HuH-7.5 (cell line): ENCODE data around the gene DHX34.
"Not testable (repeated sequence)": the region's sequence is repeated elsewhere in the genome, so short reads cannot be mapped to it uniquely, and the experiment has no call there.

ENCODE experiments used
- DNase-seq: peaks from one replicate; pipeline ENCODE4 v3.0.0; 2011; ENCODE audit warnings: low spot score

The DHX34 gene

GRCh38 chr19:47370045-47370611 is 21.0 kb downstream of the DHX34 start:
- no peak for DNase-seq

GRCh38 chr19:47371261-47371660 is 22.1 kb downstream of the DHX34 start:
- DNase-seq, result no peak

GRCh38 chr19:47372603-47373002 is 23.5 kb downstream of the DHX34 start:
- DNase-seq, result no peak

- DNase-seq, result no peak
Observed at GRCh38 chr19:47373246-47374240, 24.4 kb downstream of the DHX34 start.

GRCh38 chr19:47374876-47375693 is 26.0 kb downstream of the DHX34 start:
- DNase-seq, result no peak

GRCh38 chr19:47375694-47376588 is 26.8 kb downstream of the DHX34 start:
- DNase-seq, result no peak

- DNase-seq, result no peak
Observed at GRCh38 chr19:47376589-47377144, 27.6 kb downstream of the DHX34 start.

GRCh38 chr19:47377208-47377701 is 28.1 kb downstream of the DHX34 start:
- DNase-seq, result no peak

- DNase-seq, result no peak
Observed at GRCh38 chr19:47377801-47378200, 28.7 kb downstream of the DHX34 start.

- DNase-seq, result no peak
Observed at GRCh38 chr19:47378246-47378645, 29.1 kb downstream of the DHX34 start.

GRCh38 chr19:47379381-47379938 is 30.3 kb downstream of the DHX34 start:
- no peak for DNase-seq

GRCh38 chr19:47380559-47380958 is 31.4 kb downstream of the DHX34 start:
- DNase-seq, result no peak

GRCh38 chr19:47381121-47381520 is 32.0 kb downstream of the DHX34 start:
- no peak for DNase-seq

- no peak for DNase-seq
Observed at GRCh38 chr19:47381653-47382279, 32.7 kb downstream of the DHX34 start.

GRCh38 chr19:47383890-47384289 is 34.8 kb downstream of the DHX34 start:
- not testable (repeated sequence) for DNase-seq

GRCh38 chr19:47384533-47384932 is 35.4 kb downstream of the DHX34 start:
- DNase-seq, result not testable (repeated sequence)

- not testable (repeated sequence) for DNase-seq
Observed at GRCh38 chr19:47386582-47386981, 37.5 kb downstream of the DHX34 start.

- DNase-seq, result not testable (repeated sequence)
Observed at GRCh38 chr19:47387623-47388022, 38.5 kb downstream of the DHX34 start.

- not testable (repeated sequence) for DNase-seq
Observed at GRCh38 chr19:47388721-47389120, 39.6 kb downstream of the DHX34 start.

- DNase-seq, result no peak
Observed at GRCh38 chr19:47389150-47389556, 40.0 kb downstream of the DHX34 start.
